GM20431 (cell line): Measurements from ENCODE around the gene MADD.

Experiments
- in situ Hi-C: fragments of 300-500 bp; cut with MseI, MboI; formaldehyde crosslinking; loops from one replicate; pipeline ENCODE4 v1.15.0; 2020; ENCODE audit warnings: low sequenced_read_pairs; ENCODE audit not compliant: unreplicated experiment

MADD gene

GRCh38 chr11:47271961-47272661, 2.2 kb downstream of the MADD start:
- in situ Hi-C loops: no loop called here

- in situ Hi-C loops: no loop called here
These were observed 2.8 kb downstream of the MADD start for GRCh38 chr11:47272706-47273105.

- in situ Hi-C loops: no loop called here
These were observed 4.7 kb downstream of the MADD start for GRCh38 chr11:47274495-47275235.

- in situ Hi-C loops: no loop called here
These were observed 7.0 kb downstream of the MADD start for GRCh38 chr11:47276923-47277322.

- in situ Hi-C loops: no loop called here
These were observed 8.1 kb downstream of the MADD start for GRCh38 chr11:47278058-47278457.

- in situ Hi-C loops: no loop called here
These were observed 8.8 kb downstream of the MADD start for GRCh38 chr11:47278769-47279168.

- in situ Hi-C loops: no loop called here
These were observed 10.2 kb downstream of the MADD start for GRCh38 chr11:47280099-47280498.

GRCh38 chr11:47280860-47281259, 10.9 kb downstream of the MADD start:
- in situ Hi-C loops: no loop called here

- in situ Hi-C loops: no loop called here
These were observed 12.5 kb downstream of the MADD start for GRCh38 chr11:47282462-47282861.

GRCh38 chr11:47284151-47284550, 14.2 kb downstream of the MADD start:
- in situ Hi-C loops: no loop called here

GRCh38 chr11:47285969-47286770, 16.2 kb downstream of the MADD start:
- in situ Hi-C loops: no loop called here

- in situ Hi-C loops: no loop called here
These were observed 18.1 kb downstream of the MADD start for GRCh38 chr11:47288066-47288465.

- in situ Hi-C loops: no loop called here
These were observed 19.9 kb downstream of the MADD start for GRCh38 chr11:47289856-47290255.

- in situ Hi-C loops: no loop called here
These were observed 25.5 kb downstream of the MADD start for GRCh38 chr11:47295385-47295784.

GRCh38 chr11:47296045-47296444, 26.1 kb downstream of the MADD start:
- in situ Hi-C loops: no loop called here

- in situ Hi-C loops: no loop called here
These were observed 29.1 kb downstream of the MADD start for GRCh38 chr11:47299078-47299477.

- in situ Hi-C loops: no loop called here
These were observed 32.9 kb downstream of the MADD start for GRCh38 chr11:47302853-47303252.

- in situ Hi-C loops: no loop called here
These were observed 36.0 kb downstream of the MADD start for GRCh38 chr11:47305734-47306483.

GRCh38 chr11:47306484-47306844, 36.5 kb downstream of the MADD start:
- in situ Hi-C loops: no loop called here

GRCh38 chr11:47308050-47308823, 38.3 kb downstream of the MADD start:
- in situ Hi-C loops: no loop called here
